Osteoblast (primary cell): ENCODE data around the gene PDXDC1. TPM values are rescaled to one million over a fixed set of nuclear protein-coding genes. Genes with fewer than 3 reads are reported as not detected.
A peak's percentile ranks its signal among the peaks of the same experiment; 100 is the strongest.

Source experiments
- DNase-seq: peaks from one replicate; pipeline ENCODE4 v3.0.0; 2011; ENCODE audit warnings: low spot score, mixed read lengths; ENCODE audit not compliant: insufficient read length; ENCODE audit errors: missing footprints
- H2AFZ ChIP-seq: 2 replicates; pipeline ENCODE4 v1.6.0; 2011; ENCODE audit warnings: mild to moderate bottlenecking, low read length
- H3K27ac ChIP-seq: 2 replicates; pipeline ENCODE4 v1.5.1; 2011; ENCODE audit warnings: mild to moderate bottlenecking, low read depth, low read length, moderate library complexity
- H3K27me3 ChIP-seq: 2 replicates; pipeline ENCODE4 v1.6.0; 2012; ENCODE audit warnings: mild to moderate bottlenecking, control low read depth, inconsistent platforms, low read length, moderate library complexity; ENCODE audit not compliant: insufficient read depth
- H3K36me3 ChIP-seq: 2 replicates; pipeline ENCODE4 v1.5.1; 2011; ENCODE audit warnings: mild to moderate bottlenecking, low read length, control low read depth, moderate library complexity; ENCODE audit not compliant: insufficient read depth
- H3K4me1 ChIP-seq: 2 replicates; pipeline ENCODE4 v1.5.1; 2011; ENCODE audit warnings: mild to moderate bottlenecking, low read length, control low read depth, moderate library complexity; ENCODE audit not compliant: insufficient read depth
- H3K4me2 ChIP-seq: 2 replicates; pipeline ENCODE4 v1.6.0; 2011; ENCODE audit warnings: mild to moderate bottlenecking, low read length; ENCODE audit not compliant: insufficient read depth
- H3K4me3 ChIP-seq: fragments of 200-600 bp; sonication (generic); 3 replicates; pipeline ENCODE4 v1.5.1; 2012; ENCODE audit warnings: mild to moderate bottlenecking, low read length, inconsistent platforms; ENCODE audit not compliant: insufficient read depth
- H3K79me2 ChIP-seq: 2 replicates; pipeline ENCODE4 v1.6.0; 2012; ENCODE audit warnings: mild to moderate bottlenecking, low read length, control low read depth, inconsistent platforms; ENCODE audit not compliant: insufficient read depth
- H3K9me3 ChIP-seq: 2 replicates; pipeline ENCODE4 v1.5.1; 2011; ENCODE audit warnings: low read depth, low read length, control low read depth
- H4K20me1 ChIP-seq: 2 replicates; pipeline ENCODE4 v1.6.0; 2012; ENCODE audit warnings: mild to moderate bottlenecking, low read length, control low read depth; ENCODE audit not compliant: insufficient read depth
- total RNA-seq: library from RNA; depleted of rRNA; stranded (reverse); fragments of >200 nt; gene quantifications from 2 replicates; pipeline ENCODE4 v1.2.3, GENCODE V29; 2012
- TF ChIP-seq, protein P1 (sequence below): IDR thresholded peaks from 2 replicates; pipeline ENCODE4 v1.5.1; 2011; ENCODE audit warnings: mild to moderate bottlenecking, low read depth, low read length, moderate library complexity; ENCODE audit errors: extremely low read depth

PDXDC1 gene
- total RNA-seq, 1 donor, result 82.5 TPM

DNA sequence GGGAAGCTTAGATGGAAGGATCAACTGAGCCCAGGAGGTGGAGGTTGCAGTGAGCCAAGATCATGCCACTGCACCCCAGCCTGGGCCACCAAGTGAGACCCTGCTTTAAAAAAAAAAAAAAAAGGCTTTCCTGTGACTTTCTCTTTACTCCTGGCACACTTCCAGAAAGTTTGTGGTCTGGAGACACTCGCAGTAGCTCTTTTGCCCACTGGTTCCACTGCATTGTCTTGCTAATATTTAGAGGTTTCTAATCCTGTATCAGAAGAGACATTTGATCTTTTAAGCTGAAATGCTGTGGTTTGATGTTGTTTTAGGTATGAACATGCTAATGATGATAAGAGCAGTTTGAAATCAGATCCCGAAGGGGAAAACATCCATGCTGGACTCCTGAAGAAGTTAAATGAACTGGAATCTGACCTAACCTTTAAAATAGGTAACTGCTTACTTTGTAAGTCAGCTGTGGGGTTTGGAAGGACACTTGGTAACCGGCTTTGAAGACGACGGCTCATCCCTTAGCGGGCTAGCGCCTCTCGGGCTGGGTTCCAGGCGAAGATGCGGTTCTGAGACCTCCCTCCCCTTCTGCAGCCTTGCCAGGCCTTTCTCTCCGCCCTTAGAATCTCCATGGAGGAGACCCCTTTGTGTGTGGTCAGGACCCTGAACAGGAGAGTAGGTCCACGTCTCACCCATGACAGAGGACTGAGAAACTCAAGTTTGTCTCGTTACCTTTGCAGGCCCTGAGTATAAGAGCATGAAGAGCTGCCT, 57.9 kb downstream of the PDXDC1 start:
- H3K27ac ChIP-seq, result no peak overlapping the region
- DNase-seq, result no peak
- H3K4me3 ChIP-seq, result no peak overlapping the region
- peaks cover 86% of the 10 kb centered on the region for H3K36me3 ChIP-seq
- H3K4me2 ChIP-seq, result no peak overlapping the region
- H3K4me1 ChIP-seq, result no peaks in the 10 kb centered on the region
- no peak overlapping the region for H2AFZ ChIP-seq
- H3K27me3 ChIP-seq, result no peaks in the 10 kb centered on the region
- peaks cover 18% of the 10 kb centered on the region for H3K79me2 ChIP-seq
- no peaks in the 10 kb centered on the region for H3K9me3 ChIP-seq
- peaks cover 9% of the 10 kb centered on the region for H4K20me1 ChIP-seq
- TF ChIP-seq, protein P1, sequence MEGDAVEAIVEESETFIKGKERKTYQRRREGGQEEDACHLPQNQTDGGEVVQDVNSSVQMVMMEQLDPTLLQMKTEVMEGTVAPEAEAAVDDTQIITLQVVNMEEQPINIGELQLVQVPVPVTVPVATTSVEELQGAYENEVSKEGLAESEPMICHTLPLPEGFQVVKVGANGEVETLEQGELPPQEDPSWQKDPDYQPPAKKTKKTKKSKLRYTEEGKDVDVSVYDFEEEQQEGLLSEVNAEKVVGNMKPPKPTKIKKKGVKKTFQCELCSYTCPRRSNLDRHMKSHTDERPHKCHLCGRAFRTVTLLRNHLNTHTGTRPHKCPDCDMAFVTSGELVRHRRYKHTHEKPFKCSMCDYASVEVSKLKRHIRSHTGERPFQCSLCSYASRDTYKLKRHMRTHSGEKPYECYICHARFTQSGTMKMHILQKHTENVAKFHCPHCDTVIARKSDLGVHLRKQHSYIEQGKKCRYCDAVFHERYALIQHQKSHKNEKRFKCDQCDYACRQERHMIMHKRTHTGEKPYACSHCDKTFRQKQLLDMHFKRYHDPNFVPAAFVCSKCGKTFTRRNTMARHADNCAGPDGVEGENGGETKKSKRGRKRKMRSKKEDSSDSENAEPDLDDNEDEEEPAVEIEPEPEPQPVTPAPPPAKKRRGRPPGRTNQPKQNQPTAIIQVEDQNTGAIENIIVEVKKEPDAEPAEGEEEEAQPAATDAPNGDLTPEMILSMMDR, result no peak

DNA sequence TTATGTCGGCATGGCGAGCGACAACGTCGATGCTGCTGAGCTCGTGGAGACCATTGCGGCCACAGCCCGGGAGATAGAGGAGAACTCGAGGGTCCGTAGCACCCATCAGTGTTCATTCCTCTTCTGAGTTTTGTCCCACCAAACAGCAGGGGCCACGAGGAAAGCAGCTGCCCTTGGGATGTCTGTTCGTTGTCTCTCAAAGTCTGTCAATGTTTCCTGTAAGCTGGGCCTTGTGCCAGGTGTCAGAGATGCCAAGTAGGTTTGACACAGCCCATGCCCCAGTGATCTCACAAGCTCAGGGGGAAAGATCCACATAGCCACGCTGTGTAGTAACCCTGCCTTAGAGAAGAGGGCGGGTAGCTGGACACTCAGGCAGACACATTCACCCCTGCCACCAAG, 58.5 kb downstream of the PDXDC1 start:
- Histone ChIP-seq H4K20me1 (peaks cover 7% of the 10 kb centered on the region), H3K27me3 (no peaks in the 10 kb centered on the region), H3K4me3 (no peak overlapping the region), H3K4me2 (no peak overlapping the region), H3K36me3 (peaks cover 91% of the 10 kb centered on the region), H3K4me1 (no peaks in the 10 kb centered on the region), H3K27ac (no peak overlapping the region), H3K79me2 (peaks cover 13% of the 10 kb centered on the region), H2AFZ (no peak overlapping the region), H3K9me3 (no peaks in the 10 kb centered on the region)
- TF ChIP-seq, protein P1, result no peak
- no peak for DNase-seq

DNA sequence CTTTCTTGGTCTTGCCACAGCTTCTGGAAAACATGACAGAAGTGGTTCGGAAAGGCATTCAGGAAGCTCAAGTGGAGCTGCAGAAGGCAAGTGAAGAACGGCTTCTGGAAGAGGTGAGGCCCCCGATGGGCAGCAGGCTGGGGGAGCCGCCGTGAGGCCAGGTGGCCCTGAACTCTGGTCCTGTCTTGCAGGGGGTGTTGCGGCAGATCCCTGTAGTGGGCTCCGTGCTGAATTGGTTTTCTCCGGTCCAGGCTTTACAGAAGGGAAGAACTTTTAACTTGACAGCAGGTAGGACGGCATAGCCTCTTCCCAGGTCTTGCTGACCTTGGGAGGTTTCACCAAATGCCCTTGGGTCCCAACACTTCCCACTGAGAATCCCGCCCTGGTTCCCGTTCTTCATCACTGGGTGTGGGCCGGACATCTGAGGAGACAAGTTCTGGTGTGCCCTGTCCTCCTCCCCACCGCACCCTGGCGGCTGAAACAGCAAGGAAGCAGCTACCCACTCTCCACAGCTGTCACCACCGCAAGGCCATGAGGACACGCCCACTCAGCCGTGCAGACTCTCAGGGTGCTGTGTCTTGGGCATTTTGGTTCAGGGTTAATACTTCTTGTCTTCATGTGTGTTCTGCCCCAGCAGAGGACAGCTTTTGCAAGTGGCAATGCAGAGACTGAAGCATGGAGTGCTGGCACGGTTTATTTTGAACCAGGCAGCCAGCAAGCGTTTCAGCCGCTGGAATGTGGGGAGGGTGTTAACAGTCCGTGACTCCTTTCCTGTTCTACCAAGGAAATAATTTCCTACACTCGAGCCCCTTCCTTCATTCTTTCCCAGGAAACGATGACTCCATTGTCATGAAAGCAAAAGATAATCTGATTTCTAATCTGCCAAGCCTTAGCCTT, 59.7 kb downstream of the PDXDC1 start:
- no peaks in the 10 kb centered on the region for H3K27me3 ChIP-seq
- TF ChIP-seq, protein P1, result peak; percentile 13
- H3K4me3 ChIP-seq, result no peak overlapping the region
- H3K36me3 ChIP-seq, result peaks cover 92% of the 10 kb centered on the region
- no peaks in the 10 kb centered on the region for H3K9me3 ChIP-seq
- DNase-seq, result no peak
- H2AFZ ChIP-seq, result no peak overlapping the region
- peaks cover 4% of the 10 kb centered on the region for H4K20me1 ChIP-seq
- H3K27ac ChIP-seq, result no peak overlapping the region
- no peaks in the 10 kb centered on the region for H3K4me1 ChIP-seq
- no peak overlapping the region for H3K4me2 ChIP-seq
- H3K79me2 ChIP-seq, result peaks cover 3% of the 10 kb centered on the region

DNA sequence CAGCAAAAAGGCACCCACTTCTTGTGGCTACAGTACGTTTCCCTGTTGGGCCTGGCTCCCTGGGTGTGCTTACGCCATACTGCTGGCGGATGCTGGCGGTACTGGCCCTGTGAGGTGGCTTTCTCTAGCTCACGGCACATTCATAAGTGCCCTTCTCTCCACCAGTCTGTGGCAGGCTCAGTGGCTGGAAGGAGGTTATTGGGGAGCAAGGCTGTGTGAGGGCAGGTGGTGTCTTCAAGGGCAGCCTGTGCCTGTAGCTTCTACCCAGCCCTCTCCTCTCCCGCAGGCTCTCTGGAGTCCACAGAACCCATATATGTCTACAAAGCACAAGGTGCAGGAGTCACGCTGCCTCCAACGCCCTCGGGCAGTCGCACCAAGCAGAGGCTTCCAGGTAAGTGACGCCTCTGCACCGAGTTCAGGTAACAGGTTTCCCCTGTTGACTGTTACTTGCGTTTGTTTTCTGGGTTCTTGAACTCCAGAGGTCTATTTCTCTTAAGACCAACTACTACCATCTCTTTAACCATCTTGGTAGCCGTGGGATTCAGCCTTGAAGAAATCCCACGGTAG, 60.4 kb downstream of the PDXDC1 start:
- TF ChIP-seq, protein P1, result no peak
- Histone ChIP-seq H4K20me1 (peaks cover 4% of the 10 kb centered on the region), H3K27me3 (no peaks in the 10 kb centered on the region), H3K4me2 (no peak overlapping the region), H2AFZ (no peak overlapping the region), H3K9me3 (no peaks in the 10 kb centered on the region), H3K36me3 (peaks cover 96% of the 10 kb centered on the region), H3K4me3 (no peak overlapping the region), H3K79me2 (no peaks in the 10 kb centered on the region), H3K27ac (no peak overlapping the region), H3K4me1 (no peaks in the 10 kb centered on the region)
- DNase-seq, result no peak
